Tibial artery (tissue), 4 donors: ENCODE results near the gene CSRNP3.

ENCODE experiments used
- DNase-seq, 2 donors: peaks; one replicate each; pipeline ENCODE4 v3.0.0-alpha.2; 2019
- H3K27ac ChIP-seq, 2 donors: fragments of 200-600 bp; sonication (generic) in 1 of 2; 1 replicate in 1 of 2; 2 replicates in 1 of 2; pipeline ENCODE4 v1.5.1; 2018 to 2019; ENCODE audit warnings: mild to moderate bottlenecking in 1 of 2
- H3K27me3 ChIP-seq, 2 donors: fragments of 200-600 bp; sonication (generic) in 1 of 2; one replicate each; pipeline versions ENCODE4 v1.5.1 to v1.6.0; 2016 to 2019
- H3K36me3 ChIP-seq, 3 donors: fragments of 200-600 bp; sonication (generic) in 2 of 3; one replicate each; pipeline ENCODE4 v1.5.1; 2016 to 2019; ENCODE audit warnings: mild to moderate bottlenecking in 2 of 3
- H3K4me1 ChIP-seq, 4 donors: fragments of 200-600 bp; sonication (generic) in 2 of 4; 1 replicate in 3 of 4; 2 replicates in 1 of 4; pipeline ENCODE4 v1.5.1; 2016 to 2019
- H3K4me3 ChIP-seq, 2 donors: fragments of 200-600 bp; sonication (generic) in 1 of 2; 1 replicate in 1 of 2; 2 replicates in 1 of 2; pipeline ENCODE4 v1.5.1; 2018 to 2019; ENCODE audit warnings: mild to moderate bottlenecking in 2 of 2
- H3K9me3 ChIP-seq, 3 donors: fragments of 200-600 bp; sonication (generic) in 1 of 3; one replicate each; pipeline ENCODE4 v1.5.1; 2016 to 2019
- intact Hi-C: fragments of 100-400 bp; cut with DNase I; formaldehyde crosslinking; loops from one replicate; pipeline ENCODE4 v1.15.0; 2023; ENCODE audit warnings: low total_unique reads
- TF ChIP-seq, protein P1 (sequence below), 2 experiments: fragments of 200-600 bp in 1 of 2; fragments of 450-650 bp in 1 of 2; IDR thresholded peaks; one replicate each; pipeline ENCODE4 v1.5.1; 2017 to 2019; ENCODE audit warnings: antibody characterized with exemption in 2 of 2, mild to moderate bottlenecking in 1 of 2, moderate library complexity in 1 of 2

Gene CSRNP3

GRCh38 chr2:165593081-165593480 lies 123.6 kb downstream of the CSRNP3 start:
- Histone ChIP-seq H3K9me3 (no peaks in the 10 kb centered on the region), H3K4me1 (no peaks in the 10 kb centered on the region), H3K27ac (no peak overlapping the region), H3K27me3 (no peaks in the 10 kb centered on the region), H3K36me3 (no peaks in the 10 kb centered on the region), H3K4me3 (no peak overlapping the region)
- TF ChIP-seq, protein P1, sequence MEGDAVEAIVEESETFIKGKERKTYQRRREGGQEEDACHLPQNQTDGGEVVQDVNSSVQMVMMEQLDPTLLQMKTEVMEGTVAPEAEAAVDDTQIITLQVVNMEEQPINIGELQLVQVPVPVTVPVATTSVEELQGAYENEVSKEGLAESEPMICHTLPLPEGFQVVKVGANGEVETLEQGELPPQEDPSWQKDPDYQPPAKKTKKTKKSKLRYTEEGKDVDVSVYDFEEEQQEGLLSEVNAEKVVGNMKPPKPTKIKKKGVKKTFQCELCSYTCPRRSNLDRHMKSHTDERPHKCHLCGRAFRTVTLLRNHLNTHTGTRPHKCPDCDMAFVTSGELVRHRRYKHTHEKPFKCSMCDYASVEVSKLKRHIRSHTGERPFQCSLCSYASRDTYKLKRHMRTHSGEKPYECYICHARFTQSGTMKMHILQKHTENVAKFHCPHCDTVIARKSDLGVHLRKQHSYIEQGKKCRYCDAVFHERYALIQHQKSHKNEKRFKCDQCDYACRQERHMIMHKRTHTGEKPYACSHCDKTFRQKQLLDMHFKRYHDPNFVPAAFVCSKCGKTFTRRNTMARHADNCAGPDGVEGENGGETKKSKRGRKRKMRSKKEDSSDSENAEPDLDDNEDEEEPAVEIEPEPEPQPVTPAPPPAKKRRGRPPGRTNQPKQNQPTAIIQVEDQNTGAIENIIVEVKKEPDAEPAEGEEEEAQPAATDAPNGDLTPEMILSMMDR (IDR thresholded peaks at IDR 0.05) = no peak
- intact Hi-C loops = no loop called here
- no peak for DNase-seq

- Histone ChIP-seq H3K27me3 (no peaks in the 10 kb centered on the region), H3K4me1 (no peaks in the 10 kb centered on the region), H3K9me3 (no peaks in the 10 kb centered on the region), H3K4me3 (no peak overlapping the region), H3K36me3 (no peaks in the 10 kb centered on the region), H3K27ac (no peak overlapping the region)
- intact Hi-C loops = no loop called here
- TF ChIP-seq, protein P1 (IDR thresholded peaks at IDR 0.05) = no peak
- no peak for DNase-seq
Observed at GRCh38 chr2:165594231-165594934, 124.9 kb downstream of the CSRNP3 start.

- Histone ChIP-seq H3K4me3 (no peak overlapping the region), H3K36me3 (no peaks in the 10 kb centered on the region), H3K27ac (no peak overlapping the region), H3K9me3 (no peaks in the 10 kb centered on the region), H3K4me1 (no peaks in the 10 kb centered on the region), H3K27me3 (no peaks in the 10 kb centered on the region)
- intact Hi-C loops = no loop called here
- DNase-seq = no peak
- TF ChIP-seq, protein P1 (IDR thresholded peaks at IDR 0.05) = no peak
Observed at GRCh38 chr2:165594935-165595255, 125.4 kb downstream of the CSRNP3 start.

DNA sequence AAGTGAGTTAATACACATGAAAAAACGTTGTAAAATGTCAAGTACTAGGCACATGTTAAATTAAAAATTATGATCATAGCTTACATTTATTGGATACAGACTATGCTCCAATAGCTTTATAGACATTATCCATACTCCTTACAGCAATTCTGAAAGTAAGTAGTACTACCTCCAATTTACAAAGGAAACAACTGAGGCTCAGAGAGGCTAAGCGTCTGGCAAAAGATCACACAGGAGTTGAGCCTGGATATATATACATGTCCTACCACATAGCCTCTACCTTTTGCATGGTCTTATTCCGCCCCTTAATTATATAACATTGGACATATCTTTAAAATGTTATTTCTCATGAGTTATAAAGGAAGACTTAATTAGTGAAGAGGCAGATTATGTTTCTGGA lies 127.3 kb downstream of the CSRNP3 start:
- intact Hi-C loops = no loop called here
- H3K4me1 ChIP-seq = peaks cover 0 to 8% (median 4%) of the 10 kb centered on the region in 4 donors

DNA sequence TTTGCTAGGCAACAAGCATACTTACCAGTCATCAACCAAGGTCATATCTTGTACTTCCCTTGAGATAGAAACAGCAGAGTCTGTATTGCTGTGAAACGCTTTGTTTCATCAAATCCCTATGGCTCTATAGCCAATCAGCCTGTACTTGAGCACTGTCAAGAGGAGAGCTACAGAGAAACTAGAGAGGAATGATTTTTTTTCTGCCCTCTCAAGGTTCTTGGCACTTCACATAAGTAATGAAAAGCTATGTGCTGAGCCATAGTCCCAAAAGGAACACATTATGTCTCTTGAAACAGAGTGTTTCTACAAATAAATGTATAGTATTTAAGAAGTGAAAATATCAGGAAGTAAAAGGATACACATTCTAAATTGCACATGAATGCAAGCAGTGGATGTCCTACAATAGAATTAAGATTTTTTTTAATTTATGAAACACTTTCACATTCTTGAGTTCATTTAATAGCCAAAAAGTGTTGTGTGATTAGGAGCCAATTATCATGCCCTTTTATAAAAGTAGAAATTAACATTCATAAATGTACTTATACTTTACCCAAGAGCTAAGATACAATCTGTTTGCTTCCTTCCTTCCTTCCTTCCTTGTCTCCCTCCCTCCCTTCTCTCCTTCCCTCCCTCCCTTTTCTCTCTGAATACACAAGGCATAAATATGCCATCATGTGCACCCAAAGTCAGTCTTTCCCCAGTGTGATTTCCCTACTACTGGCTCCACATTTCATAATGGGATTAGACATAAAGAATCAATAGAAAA lies 131.8 kb downstream of the CSRNP3 start:
- H3K4me1 ChIP-seq = peaks cover 0 to 14% (median 6%) of the 10 kb centered on the region in 4 donors
- H3K36me3 ChIP-seq = no peaks in the 10 kb centered on the region
- H3K4me3 ChIP-seq = no peak overlapping the region
- no peaks in the 10 kb centered on the region for H3K27me3 ChIP-seq
- no peak for DNase-seq
- H3K27ac ChIP-seq = no peak overlapping the region
- TF ChIP-seq, protein P1 (IDR thresholded peaks at IDR 0.05) = no peak
- no peaks in the 10 kb centered on the region for H3K9me3 ChIP-seq
- intact Hi-C loops = no loop called here

More for the DNA sequence above, 127.3 kb downstream of the CSRNP3 start:
- TF ChIP-seq, protein P1 (IDR thresholded peaks at IDR 0.05) = no peak
- H3K4me3 ChIP-seq = no peak overlapping the region
- H3K27ac ChIP-seq = no peak overlapping the region
- H3K36me3 ChIP-seq = no peaks in the 10 kb centered on the region
- no peaks in the 10 kb centered on the region for H3K9me3 ChIP-seq
- no peaks in the 10 kb centered on the region for H3K27me3 ChIP-seq
- DNase-seq = no peak
